GM19372 (cell line): ENCODE results near the gene KRTAP10-2.
"Not testable (repeated sequence)": the region's sequence is repeated elsewhere in the genome, so short reads cannot be mapped to it uniquely, and the experiment has no call there.

Experiments used
- ATAC-seq: cut with Tn5 transposase; IDR thresholded peaks from one replicate; pipeline ENCODE4 v1.9.1; 2021; ENCODE audit warnings: mild to moderate bottlenecking, low read depth, moderate library complexity; ENCODE audit not compliant: unreplicated experiment

KRTAP10-2 gene

GRCh38 chr21:44551340-44551961 is at the start of gene KRTAP10-2:
KRTAP10-2 (minus strand) TSS chr21:44551505; CDS start chr21:44551458, 47 bp downstream.
- no peak for ATAC-seq

GRCh38 chr21:44601091-44601490 is 49.8 kb upstream of the KRTAP10-2 start:
- not testable (repeated sequence) for ATAC-seq

- ATAC-seq, result not testable (repeated sequence)
Measured at GRCh38 chr21:44600118-44600978, 49.0 kb upstream of the KRTAP10-2 start, which contains the start of gene KRTAP10-7. KRTAP10-7 (plus strand) TSS chr21:44600597; CDS start chr21:44600622, 25 bp downstream.

GRCh38 chr21:44599264-44600029 is 48.1 kb upstream of the KRTAP10-2 start:
- ATAC-seq, result no peak

- no peak for ATAC-seq
Measured at GRCh38 chr21:44598061-44598460, 46.8 kb upstream of the KRTAP10-2 start.

- no peak for ATAC-seq
Measured at GRCh38 chr21:44596068-44596725, 44.9 kb upstream of the KRTAP10-2 start.

- no peak for ATAC-seq
Measured at GRCh38 chr21:44595524-44595923, 44.2 kb upstream of the KRTAP10-2 start.

GRCh38 chr21:44594406-44594916 is 43.2 kb upstream of the KRTAP10-2 start:
- ATAC-seq, result no peak

GRCh38 chr21:44593598-44594405 is 42.5 kb upstream of the KRTAP10-2 start:
- ATAC-seq, result no peak

GRCh38 chr21:44592446-44593311 is 41.4 kb upstream of the KRTAP10-2 start, which contains the start of gene KRTAP10-6:
KRTAP10-6 (minus strand) TSS chr21:44592505; CDS start chr21:44592484, 21 bp downstream.
- ATAC-seq, result no peak

GRCh38 chr21:44591801-44592130 is 40.5 kb upstream of the KRTAP10-2 start:
- ATAC-seq, result not testable (repeated sequence)

GRCh38 chr21:44590897-44591800 is 39.8 kb upstream of the KRTAP10-2 start:
- not testable (repeated sequence) for ATAC-seq

GRCh38 chr21:44590311-44590721 is 39.0 kb upstream of the KRTAP10-2 start:
- ATAC-seq, result no peak

GRCh38 chr21:44589586-44590305 is 38.4 kb upstream of the KRTAP10-2 start:
- no peak for ATAC-seq

GRCh38 chr21:44589094-44589493 is 37.8 kb upstream of the KRTAP10-2 start:
- no peak for ATAC-seq

- ATAC-seq, result no peak
Measured at GRCh38 chr21:44585892-44586291, 34.6 kb upstream of the KRTAP10-2 start.

GRCh38 chr21:44583800-44584147 is 32.5 kb upstream of the KRTAP10-2 start:
- ATAC-seq, result no peak
